HCT116 (cell line): ENCODE results near the gene GLDN. TPM values are rescaled to one million over a fixed set of nuclear protein-coding genes. Genes with fewer than 3 reads are reported as not detected.

Source experiments
- ATAC-seq: fragments of 200-7000 bp; cut with Tn5 transposase; 2 replicates; pipeline ENCODE4 v1.9.1; 2020; ENCODE audit warnings: mild to moderate bottlenecking, moderate library complexity
- BruUV-seq: library from RNA; stranded (reverse); fragments of 400-500 nt; replicated peaks from 2 replicates; lab custom pipeline; 2021; lab: Mats Ljungman, UMichigan
- CTCF ChIA-PET: fragments of 300-600 bp; sonication (Branson Sonifier 250); formaldehyde crosslinking; loops from one replicate; lab custom pipeline; 2021; ENCODE audit warnings: antibody characterized with exemption; lab: Charles Lee
- POLR2A ChIA-PET: fragments of 300-600, 350-600 bp; sonication (Branson Sonifier 250); formaldehyde crosslinking; loops from one replicate; lab custom pipeline; 2021; ENCODE audit warnings: antibody characterized with exemption; lab: Charles Lee
- RAD21 ChIA-PET, 2 experiments: fragments of 300-600 bp; sonication (Branson Sonifier 250); formaldehyde crosslinking; loops; one replicate each; lab custom pipeline; 2023; ENCODE audit warnings: low total read pairs in 2 of 2; ENCODE audit not compliant: uncharacterized antibody in 2 of 2, unreplicated experiment in 2 of 2, low non-redundant PET in 1 of 2; lab: Charles Lee
- DNase-seq: peaks from one replicate; pipeline ENCODE4 v3.0.0-alpha.2; 2010; ENCODE audit warnings: low read depth, low spot score
- H2AFZ ChIP-seq: fragments of 200-600 bp; shearing (Covaris generic), sonication (generic); 2 replicates; pipeline ENCODE4 v1.6.1; 2017; ENCODE audit warnings: low read depth, mixed run types, mixed read lengths, antibody characterized with exemption, low read length; ENCODE audit not compliant: poor library complexity, severe bottlenecking
- H3K27ac ChIP-seq: 2 replicates; pipeline ENCODE4 v1.5.1; 2012; ENCODE audit warnings: low read depth, low read length
- H3K27me3 ChIP-seq: fragments of 200-600 bp; sonication (generic); 2 replicates; pipeline ENCODE4 v1.6.1; 2016; ENCODE audit warnings: mixed run types, low read length, mixed read lengths; ENCODE audit not compliant: insufficient read depth
- H3K36me3 ChIP-seq, 2 experiments: fragments of 200-500 bp in 1 of 2; fragments of 200-600 bp in 1 of 2; sonication (Bioruptor generic) in 1 of 2; sonication (generic) in 1 of 2; 2 replicates each; pipeline versions ENCODE4 v1.5.1 to v1.6.1; 2014 to 2016; ENCODE audit warnings: low read length in 2 of 2, inconsistent platforms in 1 of 2, mixed read lengths in 1 of 2, mixed run types in 1 of 2; ENCODE audit not compliant: insufficient read depth in 2 of 2, control insufficient read depth in 1 of 2
- H3K4me1 ChIP-seq, 2 experiments: fragments of 200-600 bp in 1 of 2; sonication (generic) in 1 of 2; 2 replicates each; pipeline versions ENCODE4 v1.5.1 to v1.6.1; 2012 to 2017; ENCODE audit warnings: low read length in 2 of 2, inconsistent platforms in 1 of 2, mild to moderate bottlenecking in 1 of 2, mixed read lengths in 1 of 2, mixed run types in 1 of 2, moderate library complexity in 1 of 2; ENCODE audit not compliant: insufficient read depth in 2 of 2, control insufficient read depth in 1 of 2
- H3K4me2 ChIP-seq: fragments of 200-600 bp; sonication (generic); 2 replicates; pipeline ENCODE4 v1.6.1; 2017; ENCODE audit warnings: mixed run types, low read length, mixed read lengths
- H3K4me3 ChIP-seq, 2 experiments: fragments of 200-600 bp in 1 of 2; sonication (generic) in 1 of 2; replicated peaks in 1 of 2; 2 replicates each; pipeline ENCODE4 v1.5.1; 2011 to 2016; ENCODE audit warnings: low read length in 2 of 2, control low read depth in 1 of 2, low read depth in 1 of 2, mild to moderate bottlenecking in 1 of 2, mixed read lengths in 1 of 2, mixed run types in 1 of 2
- H3K79me2 ChIP-seq: fragments of 200-600 bp; sonication (generic); 2 replicates; pipeline ENCODE4 v1.6.1; 2017; ENCODE audit warnings: mild to moderate bottlenecking, mixed run types, low read length, moderate library complexity, mixed read lengths; ENCODE audit not compliant: insufficient read depth
- H3K9ac ChIP-seq: fragments of 200-600 bp; sonication (generic); 2 replicates; pipeline ENCODE4 v1.6.1; 2016; ENCODE audit warnings: low read length, mixed read lengths
- H3K9me2 ChIP-seq: fragments of 200-600 bp; sonication (generic), shearing (Covaris generic); 2 replicates; pipeline ENCODE4 v1.6.1; 2017; ENCODE audit warnings: mixed run types, mild to moderate bottlenecking, moderate library complexity; ENCODE audit not compliant: insufficient read depth
- H3K9me3 ChIP-seq, 2 experiments: fragments of 200-500 bp in 1 of 2; fragments of 200-600 bp in 1 of 2; sonication (Bioruptor generic) in 1 of 2; sonication (generic) in 1 of 2; 2 replicates each; pipeline ENCODE4 v1.6.1; 2014 to 2017; ENCODE audit warnings: low read length in 2 of 2, mixed read lengths in 2 of 2, inconsistent platforms in 1 of 2, low read depth in 1 of 2, mild to moderate bottlenecking in 1 of 2, mixed run types in 1 of 2, moderate library complexity in 1 of 2; ENCODE audit not compliant: control insufficient read depth in 1 of 2, insufficient read depth in 1 of 2
- H4K20me1 ChIP-seq: fragments of 200-600 bp; sonication (generic), shearing (Covaris generic); 2 replicates; pipeline ENCODE4 v1.6.1; 2017; ENCODE audit warnings: mixed run types, mild to moderate bottlenecking, moderate library complexity; ENCODE audit not compliant: insufficient read depth
- CEBPB ChIP-seq: IDR thresholded peaks from 2 replicates; pipeline ENCODE4 v1.6.1; 2012; ENCODE audit warnings: low read depth
- EGR1 ChIP-seq: IDR thresholded peaks from 2 replicates; pipeline ENCODE4 v1.6.1; 2012; ENCODE audit warnings: low read depth
- FOSL1 ChIP-seq: IDR thresholded peaks from 2 replicates; pipeline ENCODE4 v1.6.1; 2012; ENCODE audit warnings: low read depth
- MAX ChIP-seq: IDR thresholded peaks from 2 replicates; pipeline ENCODE4 v1.6.1; 2012
- POLR2A ChIP-seq: IDR thresholded peaks from 2 replicates; pipeline ENCODE4 v1.7.0; 2011; ENCODE audit warnings: borderline replicate concordance; ENCODE audit not compliant: insufficient read depth, insufficient read length; ENCODE audit errors: extremely low read depth
- RAD21 ChIP-seq: IDR thresholded peaks from 2 replicates; pipeline ENCODE4 v1.6.1; 2012; ENCODE audit warnings: low read depth, mild to moderate bottlenecking
- REST ChIP-seq: IDR thresholded peaks from 2 replicates; pipeline ENCODE4 v1.6.1; 2012; ENCODE audit warnings: low read depth
- SIN3A ChIP-seq: IDR thresholded peaks from 2 replicates; pipeline ENCODE4 v1.6.1; 2012; ENCODE audit warnings: low read depth
- SP1 ChIP-seq: IDR thresholded peaks from 2 replicates; pipeline ENCODE4 v1.6.1; 2012; ENCODE audit warnings: low read depth
- TCF7L2 ChIP-seq: IDR thresholded peaks from 2 replicates; pipeline ENCODE4 v1.7.0; 2011; ENCODE audit warnings: borderline replicate concordance, inconsistent platforms; ENCODE audit not compliant: insufficient read depth, insufficient read length; ENCODE audit errors: extremely low read depth
- intact Hi-C: fragments of 100-400 bp; cut with micrococcal nuclease; formaldehyde crosslinking; loops from 2 replicates; pipeline ENCODE4 v1.10.0; 2022
- total RNA-seq: library from RNA; stranded (reverse); gene quantifications from one replicate; pipeline ENCODE4 v1.2.1, GENCODE V29; 2021; ENCODE audit not compliant: unreplicated experiment

The GLDN gene
- total RNA-seq, 1 experiment from 2014 or later = 3.0 TPM

- no TSS peak for BruUV-seq
- ATAC-seq = no peak
- H4K20me1 ChIP-seq = no peaks in the 10 kb centered on the region
- DNase-seq = no peak
- H3K36me3 ChIP-seq = no peaks in the 10 kb centered on the region
- no peaks in the 10 kb centered on the region for H3K4me1 ChIP-seq
- no peak overlapping the region for H3K9ac ChIP-seq
- intact Hi-C loops = no loop called here
- TF ChIP-seq FOSL1 = no peak
- no peak for TF ChIP-seq TCF7L2
- TF ChIP-seq SIN3A = no peak
- no peak for TF ChIP-seq SP1
- TF ChIP-seq MAX = no peak
- TF ChIP-seq EGR1 = no peak
- TF ChIP-seq REST = no peak
- no peak for TF ChIP-seq CEBPB
- TF ChIP-seq RAD21 = no peak
- no peak for TF ChIP-seq POLR2A
- TF ChIP-seq, all 23 proteins: peak for 0
- H3K27me3 ChIP-seq = no peaks in the 10 kb centered on the region
- H3K4me3 ChIP-seq = no peak overlapping the region
- H3K9me3 ChIP-seq = no peaks in the 10 kb centered on the region
- H3K4me2 ChIP-seq = no peak overlapping the region
- H2AFZ ChIP-seq = no peak overlapping the region
- no peak overlapping the region for H3K27ac ChIP-seq
- ChIA-PET RAD21 (no interaction called here), POLR2A (no interaction called here), CTCF (interaction anchor here (1.1 to 1.4 kb wide), 2 partner anchors 14 to 234 kb away, joined by 3 to 6 read pairs; no protein-coding TSS in a partner anchor)
- no peaks in the 10 kb centered on the region for H3K79me2 ChIP-seq
- no peaks in the 10 kb centered on the region for H3K9me2 ChIP-seq
Measured at GRCh38 chr15:51396921-51397320, 55.5 kb downstream of the GLDN start.
